Left cardiac atrium (tissue), 4 donors: ENCODE measurements around the gene COL18A1. TPM values are rescaled to one million over a fixed set of nuclear protein-coding genes. Genes with fewer than 3 reads are reported as not detected.

Experiments
- ATAC-seq, 2 donors: fragments of 200-7000 bp; cut with Tn5 transposase; one replicate each; pipeline ENCODE4 v1.9.1; 2020; ENCODE audit warnings: mild to moderate bottlenecking in 2 of 2, moderate library complexity in 2 of 2
- DNase-seq: peaks from one replicate; pipeline ENCODE4 v3.0.0-alpha.2; 2020
- intact Hi-C, 2 donors: fragments of 100-400 bp; cut with DNase I; formaldehyde crosslinking; loops; one replicate each; pipeline versions ENCODE4 v1.14.1 to v1.15.1; 2022 to 2023
- total RNA-seq, 2 donors: library from RNA; stranded (reverse); fragmentation: NEBNext Ultra II Directional; extraction: Animal tissue kit (Norgen Biotek cat#: 25700); gene quantifications; one replicate each; pipeline ENCODE4 v1.2.1, GENCODE V29; 2021
- donor health status: DM: no; HTN: yes; CAD: no.
- donor health status: DM: no; HTN: yes; CAD: no; lungs with severe emphysema.
- donor health status: DM: yes; HTN: yes; CAD: no.
- donor health status: Dilated cardiomyopathy.

Gene COL18A1
- total RNA-seq, 2 donors from 2014 or later, result 53.4 to 104 TPM

GRCh38 chr21:45511661-45512431 lies 106.9 kb downstream of the COL18A1 start:
- peak; percentile 18 for DNase-seq
- no peak for ATAC-seq
- intact Hi-C loops, result no loop called here

GRCh38 chr21:45512626-45513002 lies 107.6 kb downstream of the COL18A1 start:
- ATAC-seq (no peak), DNase-seq (peak; percentile 5)
- intact Hi-C loops, result no loop called here

- ATAC-seq (no peak), DNase-seq (peak; percentile 20)
- intact Hi-C loops, result no loop called here
Measured at GRCh38 chr21:45513003-45513717, 108.2 kb downstream of the COL18A1 start.

GRCh38 chr21:45513741-45514310 lies 108.9 kb downstream of the COL18A1 start:
- intact Hi-C loops, result no loop called here
- DNase-seq, result peak; percentile 15

GRCh38 chr21:45514311-45515021 lies 109.5 kb downstream of the COL18A1 start:
- ATAC-seq, result no peak
- peak; percentile 13 for DNase-seq
- intact Hi-C loops, result no loop called here

More at GRCh38 chr21:45513741-45514310, 108.9 kb downstream of the COL18A1 start:
- ATAC-seq, result no peak

- ATAC-seq (peak; percentile 1 to 17), DNase-seq (peak; percentile 18)
- intact Hi-C loops, result no loop called here
Measured at GRCh38 chr21:45515241-45516061, 110.5 kb downstream of the COL18A1 start.

- peak in 1 of 2 donors; percentile 3 for ATAC-seq
- peak; percentile 19 for DNase-seq
Measured at GRCh38 chr21:45516071-45516670, 111.2 kb downstream of the COL18A1 start.

GRCh38 chr21:45516671-45517151 lies 111.7 kb downstream of the COL18A1 start:
- intact Hi-C loops, result no loop called here
- ATAC-seq, result no peak

More at GRCh38 chr21:45516071-45516670, 111.2 kb downstream of the COL18A1 start:
- intact Hi-C loops, result no loop called here

GRCh38 chr21:45517249-45518065 lies 112.5 kb downstream of the COL18A1 start:
- DNase-seq, result peak; percentile 16
- no peak for ATAC-seq
- intact Hi-C loops, result no loop called here

More at GRCh38 chr21:45516671-45517151, 111.7 kb downstream of the COL18A1 start:
- DNase-seq, result no peak

GRCh38 chr21:45518742-45519141 lies 113.8 kb downstream of the COL18A1 start:
- no peak for DNase-seq
- intact Hi-C loops, result no loop called here
- ATAC-seq, result no peak

- ATAC-seq (no peak), DNase-seq (no peak)
- intact Hi-C loops, result no loop called here
Measured at GRCh38 chr21:45519182-45519581, 114.2 kb downstream of the COL18A1 start.

- intact Hi-C loops, result no loop called here
- DNase-seq, result no peak
- ATAC-seq, result no peak
Measured at GRCh38 chr21:45521241-45521640, 116.3 kb downstream of the COL18A1 start.

GRCh38 chr21:45522381-45522780 lies 117.4 kb downstream of the COL18A1 start:
- intact Hi-C loops, result no loop called here
- DNase-seq, result no peak
- no peak for ATAC-seq

- no peak for DNase-seq
- no peak for ATAC-seq
- intact Hi-C loops, result no loop called here
Measured at GRCh38 chr21:45522986-45523385, 118.0 kb downstream of the COL18A1 start.

- no peak for ATAC-seq
- peak; percentile 18 for DNase-seq
- intact Hi-C loops, result no loop called here
Measured at GRCh38 chr21:45523411-45524101, 118.6 kb downstream of the COL18A1 start.

GRCh38 chr21:45524756-45525152 lies 119.8 kb downstream of the COL18A1 start:
- peak in 1 of 2 donors; percentile 6 for ATAC-seq
- intact Hi-C loops, result no loop called here
- peak; percentile 11 for DNase-seq
